ENCODE results near the gene HDAC3. TPM values are rescaled to one million over a fixed set of nuclear protein-coding genes. Genes with fewer than 3 reads are reported as not detected.

The HDAC3 gene
- total RNA-seq, 2 donors from 2014 or later: 67.7 to 79.2 TPM

GRCh38 chr5:141672071-141672840 is 35.6 kb upstream of the HDAC3 start:
- H3K27ac Mint-ChIP-seq: no peak overlapping the region
- DNase-seq: no peak
- H3K4me3 Mint-ChIP-seq: no peak overlapping the region
- H3K36me3 Mint-ChIP-seq (ENCODE audit: low read depth): no peaks in the 10 kb centered on the region
- H3K9me3 ChIP-seq (ENCODE audit: control insufficient read depth, low read length, poor library complexity, severe bottlenecking): no peaks in the 10 kb centered on the region
- H3K27me3 Mint-ChIP-seq: peaks cover 6% of the 10 kb centered on the region
- no peak for ATAC-seq
- peaks cover 5% of the 10 kb centered on the region for H3K4me1 Mint-ChIP-seq

GRCh38 chr5:141669520-141669919 is 32.9 kb upstream of the HDAC3 start:
- H3K9me3 ChIP-seq (ENCODE audit: control insufficient read depth, low read length, poor library complexity, severe bottlenecking): no peaks in the 10 kb centered on the region
- H3K27me3 Mint-ChIP-seq: peaks cover 6% of the 10 kb centered on the region

GRCh38 chr5:141668601-141669265 is 32.1 kb upstream of the HDAC3 start:
- Mint-ChIP-seq H3K27me3 (peaks cover 6% of the 10 kb centered on the region), H3K27ac (peak overlapping the region; percentile 57), H3K36me3 (ENCODE audit: low read depth) (no peaks in the 10 kb centered on the region), H3K4me1 (peaks cover 9% of the 10 kb centered on the region), H3K4me3 (no peak overlapping the region)
- DNase-seq (no peak), ATAC-seq (no peak)
- H3K9me3 ChIP-seq (ENCODE audit: control insufficient read depth, low read length, poor library complexity, severe bottlenecking): no peaks in the 10 kb centered on the region

More at GRCh38 chr5:141669520-141669919, 32.9 kb upstream of the HDAC3 start:
- no peak for ATAC-seq
- Mint-ChIP-seq H3K27ac (peak overlapping the region; percentile 57), H3K4me3 (no peak overlapping the region), H3K36me3 (ENCODE audit: low read depth) (no peaks in the 10 kb centered on the region), H3K4me1 (peaks cover 9% of the 10 kb centered on the region)
- DNase-seq: no peak

- no peak overlapping the region for H3K27ac Mint-ChIP-seq
- no peak overlapping the region for H3K4me3 Mint-ChIP-seq
- H3K9me3 ChIP-seq (ENCODE audit: control insufficient read depth, low read length, poor library complexity, severe bottlenecking): no peaks in the 10 kb centered on the region
- peaks cover 9% of the 10 kb centered on the region for H3K4me1 Mint-ChIP-seq
- peaks cover 6% of the 10 kb centered on the region for H3K27me3 Mint-ChIP-seq
- no peaks in the 10 kb centered on the region for H3K36me3 Mint-ChIP-seq (ENCODE audit: low read depth)
- no peak for DNase-seq
- ATAC-seq: no peak
Measured at GRCh38 chr5:141665995-141666940, 29.6 kb upstream of the HDAC3 start.

GRCh38 chr5:141664733-141665461 is 28.2 kb upstream of the HDAC3 start:
- Mint-ChIP-seq H3K4me1 (peaks cover 9% of the 10 kb centered on the region), H3K27me3 (peaks cover 6% of the 10 kb centered on the region), H3K4me3 (no peak overlapping the region), H3K36me3 (ENCODE audit: low read depth) (no peaks in the 10 kb centered on the region), H3K27ac (no peak overlapping the region)
- no peaks in the 10 kb centered on the region for H3K9me3 ChIP-seq (ENCODE audit: control insufficient read depth, low read length, poor library complexity, severe bottlenecking)
- DNase-seq (peak; percentile 50 to 57 (median 55)), ATAC-seq (peak; percentile 78)

- peaks cover 5% of the 10 kb centered on the region for H3K4me1 Mint-ChIP-seq
- DNase-seq: no peak
- H3K27me3 Mint-ChIP-seq: no peaks in the 10 kb centered on the region
- H3K27ac Mint-ChIP-seq: no peak overlapping the region
- no peak for ATAC-seq
- peaks cover 3% of the 10 kb centered on the region for H3K36me3 Mint-ChIP-seq (ENCODE audit: low read depth)
- no peaks in the 10 kb centered on the region for H3K9me3 ChIP-seq (ENCODE audit: control insufficient read depth, low read length, poor library complexity, severe bottlenecking)
- H3K4me3 Mint-ChIP-seq: no peak overlapping the region
Measured at GRCh38 chr5:141663506-141663905, 26.9 kb upstream of the HDAC3 start.

- H3K9me3 ChIP-seq (ENCODE audit: control insufficient read depth, low read length, poor library complexity, severe bottlenecking): no peaks in the 10 kb centered on the region
- no peak overlapping the region for H3K27ac Mint-ChIP-seq
- ATAC-seq (no peak), DNase-seq (no peak)
- H3K4me1 Mint-ChIP-seq: peaks cover 4% of the 10 kb centered on the region
- H3K36me3 Mint-ChIP-seq (ENCODE audit: low read depth): peaks cover 7% of the 10 kb centered on the region
- no peak overlapping the region for H3K4me3 Mint-ChIP-seq
- no peaks in the 10 kb centered on the region for H3K27me3 Mint-ChIP-seq
Measured at GRCh38 chr5:141662028-141662427, 25.4 kb upstream of the HDAC3 start.

GRCh38 chr5:141657937-141658545 is 21.4 kb upstream of the HDAC3 start:
- Mint-ChIP-seq H3K4me3 (no peak overlapping the region), H3K36me3 (ENCODE audit: low read depth) (peaks cover 14% of the 10 kb centered on the region), H3K4me1 (peaks cover 6% of the 10 kb centered on the region), H3K27ac (no peak overlapping the region), H3K27me3 (peaks cover 11% of the 10 kb centered on the region)
- ATAC-seq: no peak
- no peak for DNase-seq
- H3K9me3 ChIP-seq (ENCODE audit: control insufficient read depth, low read length, poor library complexity, severe bottlenecking): no peaks in the 10 kb centered on the region

GRCh38 chr5:141657404-141657803 is 20.8 kb upstream of the HDAC3 start:
- H3K4me1 Mint-ChIP-seq: peaks cover 11% of the 10 kb centered on the region
- H3K9me3 ChIP-seq (ENCODE audit: control insufficient read depth, low read length, poor library complexity, severe bottlenecking): no peaks in the 10 kb centered on the region
- ATAC-seq (no peak), DNase-seq (no peak)
- no peak overlapping the region for H3K27ac Mint-ChIP-seq
- H3K4me3 Mint-ChIP-seq: no peak overlapping the region
- peaks cover 11% of the 10 kb centered on the region for H3K27me3 Mint-ChIP-seq
- H3K36me3 Mint-ChIP-seq (ENCODE audit: low read depth): peaks cover 14% of the 10 kb centered on the region

- H3K9me3 ChIP-seq (ENCODE audit: control insufficient read depth, low read length, poor library complexity, severe bottlenecking): no peaks in the 10 kb centered on the region
- Mint-ChIP-seq H3K4me3 (peak overlapping the region; percentile 55), H3K4me1 (peaks cover 17% of the 10 kb centered on the region), H3K36me3 (ENCODE audit: low read depth) (peaks cover 14% of the 10 kb centered on the region), H3K27me3 (peaks cover 11% of the 10 kb centered on the region), H3K27ac (no peak overlapping the region)
- DNase-seq (no peak), ATAC-seq (no peak)
Measured at GRCh38 chr5:141656396-141656795, 19.7 kb upstream of the HDAC3 start.

- DNase-seq (no peak), ATAC-seq (no peak)
- Mint-ChIP-seq H3K27me3 (peaks cover 11% of the 10 kb centered on the region), H3K36me3 (ENCODE audit: low read depth) (peaks cover 14% of the 10 kb centered on the region), H3K4me3 (no peak overlapping the region), H3K27ac (no peak overlapping the region), H3K4me1 (peaks cover 27% of the 10 kb centered on the region)
- H3K9me3 ChIP-seq (ENCODE audit: control insufficient read depth, low read length, poor library complexity, severe bottlenecking): no peaks in the 10 kb centered on the region
Measured at GRCh38 chr5:141655020-141655419, 18.4 kb upstream of the HDAC3 start.

GRCh38 chr5:141654298-141654697 is 17.6 kb upstream of the HDAC3 start:
- Mint-ChIP-seq H3K36me3 (ENCODE audit: low read depth) (peaks cover 13% of the 10 kb centered on the region), H3K27ac (no peak overlapping the region), H3K27me3 (peaks cover 11% of the 10 kb centered on the region), H3K4me3 (no peak overlapping the region), H3K4me1 (peaks cover 32% of the 10 kb centered on the region)
- no peaks in the 10 kb centered on the region for H3K9me3 ChIP-seq (ENCODE audit: control insufficient read depth, low read length, poor library complexity, severe bottlenecking)
- ATAC-seq (no peak), DNase-seq (no peak)
